Panc1 (cell line): Measurements from ENCODE around the gene EOLA1. TPM values are rescaled to one million over a fixed set of nuclear protein-coding genes. Genes with fewer than 3 reads are reported as not detected.
A peak's percentile ranks its signal among the peaks of the same experiment; 100 is the strongest.
"Not testable (repeated sequence)": the region's sequence is repeated elsewhere in the genome, so short reads cannot be mapped to it uniquely, and the experiment has no call there.

Source experiments
- ATAC-seq: fragments of 200-7000 bp; cut with Tn5 transposase; 2 replicates; pipeline ENCODE4 v1.9.1; 2020; ENCODE audit warnings: mild to moderate bottlenecking, moderate library complexity
- BruUV-seq: library from RNA; stranded (reverse); fragments of 400-500 nt; replicated peaks from 2 replicates; lab custom pipeline; 2021; lab: Mats Ljungman, UMichigan
- CTCF ChIA-PET: fragments of 300-600 bp; sonication (Branson Sonifier 250); formaldehyde crosslinking; loops from one replicate; lab custom pipeline; 2022; ENCODE audit warnings: antibody characterized with exemption; lab: Charles Lee
- POLR2A ChIA-PET: fragments of 300-600 bp; sonication (Branson Sonifier 250); formaldehyde crosslinking; loops from one replicate; lab custom pipeline; 2022; ENCODE audit warnings: antibody characterized with exemption; lab: Charles Lee
- DNase-seq: peaks from one replicate; pipeline ENCODE4 v3.0.0-alpha.2; 2010; ENCODE audit warnings: low read depth, low spot score
- H3K27ac ChIP-seq: 2 replicates; pipeline ENCODE4 v1.5.1; 2011; ENCODE audit warnings: mild to moderate bottlenecking, low read length, inconsistent platforms
- H3K27me3 ChIP-seq: fragments of 200-500 bp; sonication (Bioruptor generic); 2 replicates; pipeline ENCODE4 v1.6.0; 2014; ENCODE audit warnings: low read length, inconsistent platforms; ENCODE audit not compliant: control insufficient read depth, insufficient read depth
- H3K36me3 ChIP-seq: fragments of 200-500 bp; sonication (Bioruptor generic); 2 replicates; pipeline ENCODE4 v1.5.1; 2014; ENCODE audit warnings: inconsistent platforms, mild to moderate bottlenecking, low read length, moderate library complexity; ENCODE audit not compliant: control insufficient read depth, insufficient read depth
- H3K4me1 ChIP-seq: 2 replicates; pipeline ENCODE4 v1.5.1; 2011; ENCODE audit warnings: inconsistent platforms, mild to moderate bottlenecking, low read length, moderate library complexity; ENCODE audit not compliant: control insufficient read depth, insufficient read depth
- H3K4me3 ChIP-seq, 2 experiments: 2 replicates each; pipeline ENCODE4 v1.5.1; 2011 to 2012; ENCODE audit warnings: low read depth in 2 of 2, low read length in 2 of 2, mild to moderate bottlenecking in 2 of 2, inconsistent platforms in 1 of 2, moderate library complexity in 1 of 2
- H3K9me3 ChIP-seq: fragments of 200-500 bp; sonication (Bioruptor generic); 2 replicates; pipeline ENCODE4 v1.5.1; 2014; ENCODE audit warnings: low read depth, mild to moderate bottlenecking, inconsistent platforms, low read length, moderate library complexity; ENCODE audit not compliant: control insufficient read depth, insufficient read depth
- POLR2AphosphoS5 ChIP-seq: IDR thresholded peaks from 2 replicates; pipeline ENCODE4 v1.6.1; 2012; ENCODE audit warnings: mild to moderate bottlenecking, low read depth, low read length, moderate library complexity
- SIN3A ChIP-seq: IDR thresholded peaks from 2 replicates; pipeline ENCODE4 v1.6.1; 2012; ENCODE audit warnings: low read depth, mild to moderate bottlenecking, low read length, moderate library complexity, borderline replicate concordance; ENCODE audit not compliant: insufficient read depth
- TCF7L2 ChIP-seq: IDR thresholded peaks from 2 replicates; pipeline ENCODE4 v1.6.1; 2011; ENCODE audit warnings: mild to moderate bottlenecking, low read depth, low read length, inconsistent platforms
- in situ Hi-C: cut with HindIII; loops from 2 replicates; pipeline ENCODE4 v1.10.0; 2016; ENCODE audit warnings: low sequenced_read_pairs, low pct_unique_long_range_greater_than_20kb
- intact Hi-C: fragments of 100-400 bp; cut with micrococcal nuclease; formaldehyde crosslinking; loops from one replicate; pipeline ENCODE4 v1.10.0; 2022; ENCODE audit not compliant: unreplicated experiment
- total RNA-seq: library from RNA; stranded (reverse); gene quantifications from one replicate; pipeline ENCODE4 v1.2.1, GENCODE V29; 2021; ENCODE audit not compliant: unreplicated experiment
- TF ChIP-seq, protein P1 (sequence below), 2 experiments: IDR thresholded peaks; 2 replicates each; pipeline ENCODE4 v1.6.1; 2011 to 2012; ENCODE audit warnings: low read depth in 2 of 2, control low read depth in 1 of 2, low read length in 1 of 2, mild to moderate bottlenecking in 1 of 2, moderate library complexity in 1 of 2; ENCODE audit not compliant: insufficient read depth in 1 of 2
- TF ChIP-seq, protein P2 (sequence below): fragments of 450-650 bp; IDR thresholded peaks from 2 replicates; pipeline ENCODE4 v1.5.1; 2017; ENCODE audit warnings: mild to moderate bottlenecking

Gene EOLA1
- total RNA-seq, 1 experiment from 2014 or later = 26.8 TPM

DNA sequence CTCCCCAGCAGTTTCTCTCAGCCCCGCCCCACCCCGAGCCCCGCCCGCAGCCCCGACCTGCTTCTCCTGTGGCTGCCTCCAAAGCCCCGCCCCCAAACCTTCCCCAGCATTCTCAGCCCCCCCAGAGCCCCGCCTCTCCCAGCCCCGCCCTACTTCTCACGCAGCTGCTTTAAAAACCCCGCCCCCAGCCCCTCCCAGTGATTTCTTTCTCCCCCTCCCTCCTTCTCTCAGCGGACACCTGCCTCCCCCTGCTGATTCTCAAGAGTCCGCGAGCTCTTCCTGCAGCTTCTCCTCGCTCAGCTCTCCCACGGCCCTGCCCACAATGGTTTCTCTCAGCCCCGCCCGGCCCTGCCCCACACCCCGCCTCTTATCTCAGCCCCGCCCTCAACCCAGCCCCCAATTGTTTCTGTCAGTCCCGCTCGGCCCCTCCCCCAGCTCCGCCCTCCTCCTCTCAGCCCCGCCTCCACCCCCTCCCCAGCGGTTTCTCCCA lies 636 bp upstream of the EOLA1 start:
- BruUV-seq = no TSS peak

DNA sequence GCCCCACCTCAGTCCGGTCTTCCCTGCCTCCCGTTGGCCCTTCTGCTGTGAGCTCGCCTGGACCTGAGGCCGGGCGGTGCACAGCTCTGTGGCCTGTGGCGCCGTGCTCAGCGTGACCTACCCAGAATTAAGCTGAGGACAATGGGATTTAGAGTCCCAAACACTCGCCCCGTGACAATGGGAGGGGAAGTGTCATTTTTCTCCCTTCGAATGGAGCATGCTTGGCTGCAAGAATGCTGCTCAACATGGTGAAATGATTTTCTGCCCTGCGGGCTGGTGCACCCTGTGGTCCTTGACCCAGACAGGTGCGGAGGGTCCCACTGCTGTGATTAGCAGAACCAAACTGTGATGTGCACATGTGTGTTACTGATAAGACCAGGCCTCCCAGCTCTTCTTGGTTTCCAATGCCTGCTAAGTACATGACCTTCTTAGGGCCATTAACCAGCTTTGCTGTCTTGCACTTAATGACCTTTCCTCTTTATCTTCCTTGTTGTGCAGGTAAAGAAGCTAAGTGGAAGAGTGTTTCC lies 772 bp downstream of the EOLA1 start:
- Histone ChIP-seq H3K27ac (peak overlapping the region; percentile 94), H3K27me3 (no peaks in the 10 kb centered on the region), H3K36me3 (no peaks in the 10 kb centered on the region), H3K9me3 (no peaks in the 10 kb centered on the region), H3K4me3 (peak overlapping the region; percentile 90 to 97), H3K4me1 (peaks cover 5% of the 10 kb centered on the region)
- POLR2A ChIA-PET = no interaction called here
- CTCF ChIA-PET = no interaction called here
- no peak for DNase-seq
- in situ Hi-C loops (no loop called here), intact Hi-C loops (no loop called here)
- no peak for TF ChIP-seq TCF7L2
- TF ChIP-seq, protein P1, sequence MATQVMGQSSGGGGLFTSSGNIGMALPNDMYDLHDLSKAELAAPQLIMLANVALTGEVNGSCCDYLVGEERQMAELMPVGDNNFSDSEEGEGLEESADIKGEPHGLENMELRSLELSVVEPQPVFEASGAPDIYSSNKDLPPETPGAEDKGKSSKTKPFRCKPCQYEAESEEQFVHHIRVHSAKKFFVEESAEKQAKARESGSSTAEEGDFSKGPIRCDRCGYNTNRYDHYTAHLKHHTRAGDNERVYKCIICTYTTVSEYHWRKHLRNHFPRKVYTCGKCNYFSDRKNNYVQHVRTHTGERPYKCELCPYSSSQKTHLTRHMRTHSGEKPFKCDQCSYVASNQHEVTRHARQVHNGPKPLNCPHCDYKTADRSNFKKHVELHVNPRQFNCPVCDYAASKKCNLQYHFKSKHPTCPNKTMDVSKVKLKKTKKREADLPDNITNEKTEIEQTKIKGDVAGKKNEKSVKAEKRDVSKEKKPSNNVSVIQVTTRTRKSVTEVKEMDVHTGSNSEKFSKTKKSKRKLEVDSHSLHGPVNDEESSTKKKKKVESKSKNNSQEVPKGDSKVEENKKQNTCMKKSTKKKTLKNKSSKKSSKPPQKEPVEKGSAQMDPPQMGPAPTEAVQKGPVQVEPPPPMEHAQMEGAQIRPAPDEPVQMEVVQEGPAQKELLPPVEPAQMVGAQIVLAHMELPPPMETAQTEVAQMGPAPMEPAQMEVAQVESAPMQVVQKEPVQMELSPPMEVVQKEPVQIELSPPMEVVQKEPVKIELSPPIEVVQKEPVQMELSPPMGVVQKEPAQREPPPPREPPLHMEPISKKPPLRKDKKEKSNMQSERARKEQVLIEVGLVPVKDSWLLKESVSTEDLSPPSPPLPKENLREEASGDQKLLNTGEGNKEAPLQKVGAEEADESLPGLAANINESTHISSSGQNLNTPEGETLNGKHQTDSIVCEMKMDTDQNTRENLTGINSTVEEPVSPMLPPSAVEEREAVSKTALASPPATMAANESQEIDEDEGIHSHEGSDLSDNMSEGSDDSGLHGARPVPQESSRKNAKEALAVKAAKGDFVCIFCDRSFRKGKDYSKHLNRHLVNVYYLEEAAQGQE (IDR thresholded peaks at IDR 0.05; ENCODE audit: insufficient read depth in 1 of 2, low read depth in 2 of 2, low read length in 1 of 2) = no peak
- no peak for TF ChIP-seq SIN3A
- TF ChIP-seq POLR2AphosphoS5 = no peak
- TF ChIP-seq, protein P2, sequence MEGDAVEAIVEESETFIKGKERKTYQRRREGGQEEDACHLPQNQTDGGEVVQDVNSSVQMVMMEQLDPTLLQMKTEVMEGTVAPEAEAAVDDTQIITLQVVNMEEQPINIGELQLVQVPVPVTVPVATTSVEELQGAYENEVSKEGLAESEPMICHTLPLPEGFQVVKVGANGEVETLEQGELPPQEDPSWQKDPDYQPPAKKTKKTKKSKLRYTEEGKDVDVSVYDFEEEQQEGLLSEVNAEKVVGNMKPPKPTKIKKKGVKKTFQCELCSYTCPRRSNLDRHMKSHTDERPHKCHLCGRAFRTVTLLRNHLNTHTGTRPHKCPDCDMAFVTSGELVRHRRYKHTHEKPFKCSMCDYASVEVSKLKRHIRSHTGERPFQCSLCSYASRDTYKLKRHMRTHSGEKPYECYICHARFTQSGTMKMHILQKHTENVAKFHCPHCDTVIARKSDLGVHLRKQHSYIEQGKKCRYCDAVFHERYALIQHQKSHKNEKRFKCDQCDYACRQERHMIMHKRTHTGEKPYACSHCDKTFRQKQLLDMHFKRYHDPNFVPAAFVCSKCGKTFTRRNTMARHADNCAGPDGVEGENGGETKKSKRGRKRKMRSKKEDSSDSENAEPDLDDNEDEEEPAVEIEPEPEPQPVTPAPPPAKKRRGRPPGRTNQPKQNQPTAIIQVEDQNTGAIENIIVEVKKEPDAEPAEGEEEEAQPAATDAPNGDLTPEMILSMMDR = no peak
- no peak for ATAC-seq
- BruUV-seq = no TSS peak

More for the DNA sequence above, 636 bp upstream of the EOLA1 start:
- ChIA-PET CTCF (interaction anchor here (0.6 kb wide), 1 partner anchor 28 kb away, joined by 3 read pairs; no protein-coding TSS in a partner anchor), POLR2A (interaction anchor here (0.9 kb wide), 1 partner anchor 44 kb away, joined by 8 read pairs; no protein-coding TSS in a partner anchor)
- H3K36me3 ChIP-seq = no peaks in the 10 kb centered on the region
- DNase-seq = no peak
- peak overlapping the region; percentile 90 to 97 for H3K4me3 ChIP-seq
- H3K4me1 ChIP-seq = peaks cover 5% of the 10 kb centered on the region
- no peaks in the 10 kb centered on the region for H3K9me3 ChIP-seq
- intact Hi-C loops (no loop called here), in situ Hi-C loops (no loop called here)
- TF ChIP-seq SIN3A = no peak
- no peak for TF ChIP-seq TCF7L2
- TF ChIP-seq POLR2AphosphoS5 = no peak
- ATAC-seq = peak; percentile 64
- no peaks in the 10 kb centered on the region for H3K27me3 ChIP-seq
- peak overlapping the region; percentile 94 for H3K27ac ChIP-seq

DNA sequence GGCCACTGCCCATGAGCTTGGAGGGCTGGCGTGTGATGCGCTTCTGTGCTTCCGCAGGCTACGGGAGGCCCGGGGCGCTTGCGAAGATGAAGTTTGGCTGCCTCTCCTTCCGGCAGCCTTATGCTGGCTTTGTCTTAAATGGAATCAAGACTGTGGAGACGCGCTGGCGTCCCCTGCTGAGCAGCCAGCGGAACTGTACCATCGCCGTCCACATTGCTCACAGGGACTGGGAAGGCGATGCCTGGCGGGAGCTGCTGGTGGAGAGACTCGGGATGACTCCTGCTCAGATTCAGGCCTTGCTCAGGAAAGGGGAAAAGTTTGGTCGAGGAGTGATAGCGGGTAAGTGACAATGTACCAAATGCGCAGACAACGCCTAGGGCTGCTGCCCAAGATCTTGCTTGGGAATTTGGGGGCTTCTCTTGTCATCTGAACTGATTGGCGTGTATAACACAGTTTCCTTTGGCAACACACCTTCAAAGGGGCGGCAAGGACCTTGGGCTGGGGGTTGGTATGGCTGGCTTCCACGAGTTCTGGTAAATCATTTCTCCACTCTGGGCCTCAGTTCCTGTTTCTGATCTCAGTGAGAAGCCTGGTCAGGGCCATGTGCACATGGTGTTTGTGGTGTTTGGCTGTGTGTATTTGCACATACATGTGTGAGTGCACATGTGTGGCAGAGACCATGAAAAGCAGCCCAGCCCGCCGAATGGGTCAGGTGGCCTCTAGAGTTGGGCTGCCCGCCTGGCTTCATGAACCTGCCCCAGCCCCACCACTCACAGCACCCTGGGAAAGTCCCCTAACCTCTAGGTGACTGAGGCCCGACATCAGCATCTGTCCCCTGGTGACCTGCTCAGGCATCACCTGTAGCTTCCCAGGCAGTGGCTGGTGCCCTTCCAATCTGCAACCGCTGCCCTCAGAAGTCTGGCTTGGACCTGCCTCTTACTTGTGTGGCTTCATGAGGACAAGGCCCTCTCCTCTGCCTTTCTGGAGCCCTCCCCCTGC lies 5.0 kb downstream of the EOLA1 start:
- BruUV-seq, intact Hi-C loops, H3K27ac ChIP-seq, DNase-seq, H3K4me3 ChIP-seq, H3K9me3 ChIP-seq, CTCF ChIA-PET, H3K36me3 ChIP-seq, ATAC-seq, H3K27me3 ChIP-seq, H3K4me1 ChIP-seq, POLR2A ChIA-PET, in situ Hi-C loops: not testable (repeated sequence)

DNA sequence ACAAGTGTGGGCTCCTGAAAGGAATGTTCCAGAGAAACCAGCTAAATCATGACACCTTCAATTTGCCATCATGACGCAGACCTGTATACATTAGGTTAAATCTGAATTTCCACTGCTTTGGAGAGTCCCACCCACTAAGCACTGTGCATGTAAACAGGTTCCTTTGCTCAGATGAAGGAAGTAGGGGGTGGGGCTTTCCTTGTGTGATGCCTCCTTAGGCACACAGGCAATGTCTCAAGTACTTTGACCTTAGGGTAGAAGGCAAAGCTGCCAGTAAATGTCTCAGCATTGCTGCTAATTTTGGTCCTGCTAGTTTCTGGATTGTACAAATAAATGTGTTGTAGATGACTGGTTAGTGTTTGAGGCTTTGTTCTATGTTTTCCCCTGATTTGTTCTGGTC lies 6.2 kb downstream of the EOLA1 start:
- BruUV-seq, ATAC-seq, H3K27me3 ChIP-seq, in situ Hi-C loops, H3K4me1 ChIP-seq, H3K9me3 ChIP-seq, H3K4me3 ChIP-seq, DNase-seq, H3K27ac ChIP-seq, H3K36me3 ChIP-seq, POLR2A ChIA-PET, intact Hi-C loops, CTCF ChIA-PET: not testable (repeated sequence)
